Kidney tubule cell (primary cell): Measurements from ENCODE around the gene C11orf87.

Source experiments
- DNase-seq: peaks from one replicate; pipeline ENCODE4 v3.0.0-alpha.2; 2018; ENCODE audit warnings: low spot score

Gene C11orf87

DNA sequence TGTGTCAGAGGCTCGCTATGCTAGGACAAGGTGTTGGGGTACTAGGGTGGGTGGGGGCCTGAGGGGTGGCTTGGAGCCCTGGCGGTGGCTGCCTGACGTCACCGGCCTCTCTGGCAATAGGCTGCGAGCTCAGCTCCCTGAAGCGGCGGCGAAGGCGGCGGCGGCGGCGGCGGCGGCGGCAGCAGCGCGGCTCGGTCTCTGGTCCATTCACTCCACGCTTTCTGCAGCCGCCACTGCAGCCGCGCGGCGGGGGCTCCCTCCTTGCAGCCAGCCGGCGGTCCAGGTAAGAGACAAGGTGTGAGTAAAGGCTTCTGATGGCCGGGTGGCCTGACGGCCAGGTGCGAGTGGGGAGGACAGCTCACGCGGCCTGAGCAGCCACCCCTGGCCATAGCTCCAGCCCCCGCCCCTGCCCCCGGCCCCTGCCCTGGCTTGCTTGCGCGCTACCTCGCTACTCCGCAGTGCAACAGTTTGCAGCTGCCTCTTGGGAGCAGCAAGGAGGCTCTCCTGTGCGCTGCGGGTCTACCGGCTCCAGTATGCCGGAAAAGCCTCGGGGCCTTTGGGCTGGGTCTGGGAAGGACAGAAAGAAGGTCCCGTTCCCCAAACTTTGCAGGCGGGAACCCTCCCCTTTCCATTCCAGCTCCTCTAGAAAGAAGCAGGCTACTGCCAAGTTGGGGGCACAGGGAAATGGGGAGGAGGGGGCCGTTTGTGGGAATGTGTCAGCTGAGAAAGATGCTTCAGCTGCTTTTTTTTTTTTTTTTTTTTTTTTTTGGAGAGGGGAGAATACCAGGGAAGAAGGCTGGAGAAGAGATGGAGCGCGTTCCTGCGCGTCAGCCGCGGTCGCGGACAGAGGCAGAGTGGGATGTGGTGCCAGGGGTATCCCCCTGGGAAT lies at the start of gene C11orf87:
TSS of gene C11orf87 (plus strand) at position 210 of the 889 bp plus-strand sequence. CDS start 1,444 bp downstream, outside the sequence.
- DNase-seq: no peak

GRCh38 chr11:109374032-109374431 lies 48.0 kb upstream of the C11orf87 start:
- DNase-seq: no peak

GRCh38 chr11:109374441-109374840 lies 47.5 kb upstream of the C11orf87 start:
- no peak for DNase-seq

GRCh38 chr11:109377039-109377742 lies 44.8 kb upstream of the C11orf87 start:
- no peak for DNase-seq

- no peak for DNase-seq
Observed at GRCh38 chr11:109378034-109378433, 44.0 kb upstream of the C11orf87 start.

- DNase-seq: no peak
Observed at GRCh38 chr11:109383306-109383705, 38.7 kb upstream of the C11orf87 start.

- no peak for DNase-seq
Observed at GRCh38 chr11:109384873-109385272, 37.1 kb upstream of the C11orf87 start.

GRCh38 chr11:109388982-109389381 lies 33.0 kb upstream of the C11orf87 start:
- DNase-seq: no peak

DNA sequence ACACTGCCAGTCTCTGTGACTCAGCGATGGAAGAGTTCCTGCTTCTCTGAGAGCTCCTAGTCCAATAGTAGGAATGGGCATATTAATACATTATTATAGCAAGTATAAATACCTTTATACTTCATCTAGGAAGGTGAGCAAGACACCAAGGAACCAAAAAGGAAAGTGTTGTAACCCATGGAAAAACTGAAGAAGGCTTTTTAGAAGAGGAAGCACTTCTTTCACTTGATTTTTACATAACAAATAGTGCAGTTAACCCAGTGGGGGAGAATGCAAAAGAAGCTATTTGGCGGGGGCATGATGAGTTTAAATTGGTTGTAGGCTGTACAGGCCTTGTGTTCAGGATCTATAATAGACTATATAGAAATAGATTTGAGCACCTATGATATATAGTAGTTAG lies 31.2 kb upstream of the C11orf87 start:
- no peak for DNase-seq

DNA sequence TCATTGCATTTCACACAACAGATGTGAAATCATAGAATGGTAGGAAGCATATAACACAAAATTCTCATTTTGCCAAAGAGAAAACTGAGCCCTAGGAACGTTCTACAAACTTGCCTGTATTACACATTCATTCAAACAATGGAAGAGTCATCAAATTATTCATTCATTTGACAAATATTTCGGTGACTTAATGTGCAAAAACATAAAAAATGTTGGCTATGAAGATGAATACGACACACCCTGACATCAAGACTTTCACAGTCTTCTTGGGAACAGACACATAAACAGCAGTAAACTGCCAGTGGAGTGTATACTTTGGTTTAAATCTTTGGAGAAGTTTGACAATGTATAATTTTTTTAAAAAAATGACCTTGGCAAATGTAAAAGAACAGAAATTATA lies 20.4 kb upstream of the C11orf87 start:
- DNase-seq: no peak

DNA sequence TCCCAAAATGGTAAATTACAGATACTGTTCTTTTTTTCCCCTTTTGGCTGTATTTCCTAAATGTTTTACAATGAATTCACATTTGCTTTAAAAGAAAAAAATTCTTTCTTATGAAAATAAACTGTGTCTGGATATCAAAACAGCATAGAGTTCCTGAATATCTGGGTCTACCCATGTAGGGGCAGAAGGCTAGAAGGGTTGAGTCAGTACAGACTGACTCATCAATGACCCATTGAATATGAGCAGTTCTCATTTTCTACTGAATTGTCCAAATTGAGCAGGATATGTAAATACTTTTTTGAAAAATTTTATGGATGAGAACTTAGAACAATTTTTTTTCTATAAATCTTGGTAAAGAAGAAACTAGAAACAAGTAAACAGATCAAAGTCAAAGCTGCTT lies 16.3 kb upstream of the C11orf87 start:
- DNase-seq: no peak

GRCh38 chr11:109416601-109417000 lies 5.4 kb upstream of the C11orf87 start:
- DNase-seq: no peak

GRCh38 chr11:109422870-109423465 lies 978 bp downstream of the C11orf87 start:
- DNase-seq: peak; percentile 1

GRCh38 chr11:109423466-109424190 lies 1.6 kb downstream of the C11orf87 start:
- DNase-seq: no peak

DNA sequence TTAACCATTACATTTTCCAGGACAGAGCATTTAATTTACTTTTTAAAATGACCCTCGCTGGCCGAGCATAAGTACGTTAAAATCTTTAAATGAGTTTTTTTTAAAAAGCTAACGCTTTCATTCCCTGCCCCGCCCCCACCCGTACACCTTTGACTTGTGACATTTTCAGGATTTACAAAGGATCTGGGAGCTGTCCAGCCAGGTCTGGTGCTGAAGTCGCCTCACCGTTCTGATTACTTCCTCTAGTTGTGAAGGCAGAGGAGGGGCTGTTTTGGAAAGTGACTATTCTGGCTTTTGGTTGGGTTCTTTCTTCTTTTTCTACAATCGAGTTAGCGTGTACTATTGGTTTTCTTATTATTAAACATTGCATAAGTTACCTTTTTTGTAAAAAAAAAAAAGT lies 2.9 kb downstream of the C11orf87 start:
- DNase-seq: peak; percentile 16

GRCh38 chr11:109425554-109425953 lies 3.6 kb downstream of the C11orf87 start:
- DNase-seq: no peak

- peak; percentile 21 for DNase-seq
Observed at GRCh38 chr11:109426442-109427240, 4.7 kb downstream of the C11orf87 start.

DNA sequence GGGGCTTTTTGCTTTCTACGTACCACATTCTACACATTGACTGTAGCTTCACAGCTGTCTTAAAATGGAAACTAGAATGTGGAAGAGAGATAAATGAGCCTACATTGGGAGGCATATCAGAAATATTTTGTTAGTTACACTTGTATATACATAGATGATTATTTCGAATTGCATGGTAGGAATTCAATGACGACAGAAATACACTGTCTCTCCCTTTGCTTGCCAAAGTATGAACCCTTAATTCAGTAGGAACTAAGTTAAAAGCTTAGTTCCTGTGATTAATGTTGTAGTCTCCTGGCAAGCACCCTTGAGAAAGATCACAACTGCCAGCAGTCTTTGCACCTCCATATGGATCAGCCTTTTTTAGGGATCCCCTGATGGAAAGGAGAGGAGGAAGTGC lies 10.1 kb downstream of the C11orf87 start:
- DNase-seq: no peak

DNA sequence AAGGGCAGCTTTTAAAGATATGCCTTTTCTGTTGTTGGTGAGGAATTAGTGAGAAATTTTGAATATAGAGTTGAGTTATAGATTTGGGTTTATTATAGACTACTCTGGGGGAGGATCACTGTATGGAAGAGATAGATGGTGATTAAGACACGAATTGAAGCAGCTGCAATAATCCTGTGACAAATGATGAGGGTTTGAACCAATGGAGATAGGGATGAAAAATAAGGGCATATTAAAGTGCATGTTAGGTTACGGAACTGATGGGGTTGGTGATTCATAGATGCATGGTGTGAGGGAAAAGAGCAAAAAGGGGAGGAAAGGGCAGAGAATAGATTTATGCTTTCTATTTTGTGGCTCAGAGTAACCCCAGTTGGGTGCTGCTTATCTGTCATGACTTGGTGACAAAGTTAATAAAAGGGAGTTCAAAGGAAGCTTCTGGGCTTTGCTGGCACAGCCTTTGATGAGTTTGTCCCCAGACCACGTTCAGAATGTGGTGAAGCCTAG lies 11.8 kb downstream of the C11orf87 start:
- no peak for DNase-seq

DNA sequence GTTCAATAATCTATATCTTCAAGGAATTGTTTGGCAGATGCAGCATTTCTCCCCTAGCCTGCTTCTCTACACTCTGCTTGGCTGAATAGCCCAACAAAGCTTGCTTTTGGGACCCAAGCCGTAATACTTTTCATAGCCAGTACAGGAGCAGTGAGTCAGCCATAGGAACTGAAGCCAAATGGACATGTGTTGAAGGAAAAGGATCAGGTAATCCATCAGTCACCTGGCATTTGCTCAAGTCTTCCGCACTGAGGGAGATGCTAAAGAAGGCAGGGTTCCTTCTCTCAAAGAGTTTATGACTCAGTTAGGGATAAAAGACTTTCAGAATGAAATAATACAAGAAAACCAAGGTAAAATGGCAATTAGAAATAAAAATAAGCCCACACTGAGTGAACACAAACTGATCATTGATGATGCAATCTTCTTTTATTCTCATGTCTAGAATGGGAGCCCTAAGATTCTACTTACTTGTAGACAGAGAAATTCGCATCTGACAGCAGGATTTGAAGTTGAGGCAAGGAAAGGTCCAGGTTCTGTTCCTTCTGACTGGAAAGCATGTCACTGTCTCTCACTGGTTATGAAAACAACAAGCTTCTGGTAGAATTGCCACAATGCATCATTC lies 13.2 kb downstream of the C11orf87 start:
- no peak for DNase-seq

DNA sequence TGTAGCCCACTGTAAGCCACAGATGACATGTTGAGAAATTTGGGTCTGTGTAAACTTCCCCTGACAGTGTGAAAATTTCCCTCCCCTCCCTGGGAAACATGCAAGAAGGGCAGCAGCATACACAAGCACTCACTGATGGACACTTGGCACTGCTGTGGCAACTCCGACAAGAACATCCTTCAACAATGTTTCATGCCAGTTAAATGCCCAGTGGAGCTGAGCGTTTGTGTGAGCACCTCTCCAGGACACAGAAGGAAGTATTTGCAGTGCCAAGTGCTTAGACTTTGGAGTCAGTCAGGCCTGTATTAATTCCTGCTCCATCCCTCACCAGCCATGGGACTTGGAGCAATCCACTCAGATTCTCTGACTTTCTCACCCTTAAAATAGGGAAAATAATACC lies 17.7 kb downstream of the C11orf87 start:
- DNase-seq: no peak
